GM21619 (cell line): Measurements from ENCODE around the gene SMLR1.
"Not testable (repeated sequence)": the region's sequence is repeated elsewhere in the genome, so short reads cannot be mapped to it uniquely, and the experiment has no call there.

Experiments
- ATAC-seq: cut with Tn5 transposase; IDR thresholded peaks from one replicate; pipeline ENCODE4 v1.9.1; 2021; ENCODE audit not compliant: unreplicated experiment

The SMLR1 gene

GRCh38 chr6:130827247-130828149 is at the start of gene SMLR1:
SMLR1 (plus strand) TSS chr6:130827406; CDS start chr6:130827414, 8 bp downstream.
- ATAC-seq, result no peak

DNA sequence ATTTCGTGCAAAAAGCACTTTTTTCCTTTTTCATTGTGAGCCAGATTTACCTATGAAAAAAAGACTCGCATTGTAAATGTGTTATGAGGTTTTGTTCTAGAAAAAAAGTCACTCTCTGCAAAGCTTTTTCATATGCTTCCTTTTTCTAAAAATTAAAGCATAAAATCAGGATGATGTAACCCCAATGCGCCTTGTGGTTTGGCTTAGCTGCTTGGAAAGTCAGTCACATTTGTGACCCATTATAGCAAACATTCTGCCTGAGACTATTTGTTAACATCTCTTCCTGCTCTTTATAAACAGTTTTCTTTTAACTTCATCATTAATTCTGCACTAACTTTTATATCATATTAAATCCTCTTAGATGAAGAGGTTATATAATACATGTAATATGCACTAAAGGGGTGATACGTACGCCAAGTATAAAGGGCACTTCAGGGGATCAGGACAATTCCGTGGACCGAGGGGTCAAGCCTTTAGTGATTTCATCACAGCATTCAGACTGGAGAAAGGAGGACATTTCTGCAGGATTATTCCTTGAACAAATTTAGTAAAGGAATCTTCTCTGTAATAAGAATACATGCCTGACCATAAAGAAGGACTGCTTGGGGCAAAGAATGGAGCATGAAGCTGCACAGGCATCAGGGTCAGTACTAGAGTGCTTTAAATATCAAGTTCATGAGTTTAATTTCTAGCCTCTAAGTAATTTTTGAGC is 48.1 kb upstream of the SMLR1 start:
- ATAC-seq, result no peak

- ATAC-seq, result no peak
Measured at GRCh38 chr6:130779658-130780033, 47.6 kb upstream of the SMLR1 start.

DNA sequence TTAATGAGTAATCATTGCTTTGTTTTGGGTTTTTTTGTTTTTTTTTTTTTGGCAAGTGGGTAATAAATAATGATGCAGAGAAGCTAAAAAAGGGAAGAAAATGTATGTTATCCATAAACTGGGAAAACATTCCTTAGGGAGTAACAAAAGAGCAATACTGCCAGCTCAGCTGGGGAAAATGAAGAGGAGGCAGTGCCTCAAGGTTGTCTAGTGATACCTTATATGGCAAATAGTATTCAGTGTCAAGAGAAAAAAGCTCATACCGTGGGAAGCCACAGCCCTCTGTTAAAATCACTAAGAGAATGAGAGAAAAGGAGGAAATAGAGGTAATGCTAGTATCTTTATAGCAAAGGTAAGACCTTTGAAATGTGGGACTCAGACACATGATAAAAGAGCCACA is 47.1 kb upstream of the SMLR1 start:
- ATAC-seq, result no peak

DNA sequence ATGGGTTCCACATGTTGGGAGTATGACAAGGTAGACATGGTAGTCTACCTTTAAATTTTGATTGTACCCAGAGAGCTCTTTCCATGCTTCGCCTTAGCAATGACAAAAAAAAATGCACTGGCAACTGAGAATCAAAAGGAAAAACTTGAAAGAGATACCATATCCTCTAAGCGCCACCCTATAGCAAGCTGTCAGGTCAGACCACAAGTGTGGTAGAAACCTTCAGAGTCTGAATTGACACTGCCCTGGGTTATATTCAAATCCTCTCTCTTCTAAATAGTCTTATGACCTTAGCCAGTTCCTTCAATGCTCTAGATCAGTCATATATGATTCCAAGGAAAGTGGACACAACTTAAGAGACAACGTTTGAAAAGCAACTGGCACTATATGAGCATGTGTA is 45.6 kb upstream of the SMLR1 start:
- no peak for ATAC-seq

DNA sequence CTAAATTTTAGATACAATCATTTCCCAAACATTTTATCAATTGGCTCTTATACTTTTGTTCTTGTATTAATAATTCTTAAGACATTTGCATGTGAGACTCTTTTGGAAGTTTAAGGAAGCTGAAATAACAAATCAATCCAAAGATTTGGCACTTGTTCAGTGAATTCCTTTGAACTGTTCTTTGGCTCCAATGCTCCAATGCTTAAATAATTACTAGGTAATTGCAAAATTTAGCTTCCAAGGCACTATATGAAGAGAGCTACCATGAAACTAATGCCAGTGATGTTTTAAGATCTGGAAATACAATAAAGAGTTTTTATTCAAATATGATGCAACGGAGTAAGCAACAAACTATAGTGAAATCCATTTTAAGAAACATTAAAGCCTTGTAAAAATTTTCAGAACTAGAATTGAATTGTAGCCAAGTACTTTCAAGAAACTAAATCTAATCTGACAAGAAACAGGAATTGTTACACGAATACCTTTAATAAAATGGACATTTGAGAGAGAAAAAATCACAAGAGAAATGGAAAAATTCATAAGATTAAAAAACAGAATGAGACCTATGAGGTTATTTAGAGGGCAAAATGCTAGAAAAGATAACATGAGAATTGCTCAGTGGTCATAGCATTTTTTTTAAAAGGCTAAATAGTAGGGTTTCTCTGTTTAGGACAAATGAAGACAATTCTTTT is 43.6 kb upstream of the SMLR1 start:
- ATAC-seq, result no peak

- no peak for ATAC-seq
Measured at GRCh38 chr6:130787726-130788500, 39.3 kb upstream of the SMLR1 start.

GRCh38 chr6:130788954-130789353 is 38.3 kb upstream of the SMLR1 start:
- ATAC-seq, result no peak

- ATAC-seq, result no peak
Measured at GRCh38 chr6:130794010-130794697, 33.1 kb upstream of the SMLR1 start.

GRCh38 chr6:130794738-130795137 is 32.5 kb upstream of the SMLR1 start:
- no peak for ATAC-seq

DNA sequence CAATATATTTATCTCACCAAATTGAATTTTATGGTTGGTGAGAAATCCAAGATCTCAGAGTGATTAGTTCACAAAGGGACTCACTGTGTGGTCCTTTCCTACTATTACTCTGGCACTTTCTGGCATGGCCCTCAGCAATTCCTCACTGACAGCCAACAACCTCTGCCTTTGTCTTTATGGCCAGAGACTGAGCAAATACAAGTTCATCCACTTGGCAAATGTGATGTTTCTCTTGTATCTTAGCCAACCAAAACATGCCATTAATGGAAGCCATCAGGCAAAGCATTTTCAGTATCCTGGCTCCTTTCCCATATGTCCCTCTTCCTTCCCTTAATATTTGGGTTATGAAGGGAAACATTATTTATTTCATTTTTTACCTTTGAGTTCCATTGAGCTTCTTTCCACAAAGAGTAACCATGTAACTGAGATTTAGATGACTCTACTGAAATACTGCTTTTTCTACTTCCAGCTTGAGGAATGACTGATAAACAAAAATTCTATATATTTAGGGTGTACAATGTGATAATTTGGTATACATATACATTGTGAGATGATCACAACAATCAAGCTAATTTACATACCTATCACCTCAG is 30.8 kb upstream of the SMLR1 start:
- ATAC-seq, result no peak

DNA sequence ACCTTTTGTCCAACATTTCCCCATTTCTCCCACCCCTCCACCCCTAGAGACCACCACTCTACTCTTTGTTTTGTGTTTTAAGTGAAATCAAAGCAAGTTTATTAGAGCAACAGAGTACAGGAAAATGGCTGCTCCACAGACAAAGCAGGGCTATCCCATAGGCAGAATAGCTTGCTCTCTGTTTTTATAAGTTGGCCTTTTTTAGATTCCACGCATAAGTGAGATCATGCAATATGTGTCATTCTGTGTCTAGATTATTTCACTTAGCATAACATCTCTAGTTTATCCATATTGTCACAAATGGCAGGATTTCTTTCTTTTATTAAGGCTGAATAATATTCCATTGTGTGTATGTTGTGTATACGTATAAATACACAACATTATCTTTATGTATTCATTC is 30.1 kb upstream of the SMLR1 start:
- no peak for ATAC-seq

DNA sequence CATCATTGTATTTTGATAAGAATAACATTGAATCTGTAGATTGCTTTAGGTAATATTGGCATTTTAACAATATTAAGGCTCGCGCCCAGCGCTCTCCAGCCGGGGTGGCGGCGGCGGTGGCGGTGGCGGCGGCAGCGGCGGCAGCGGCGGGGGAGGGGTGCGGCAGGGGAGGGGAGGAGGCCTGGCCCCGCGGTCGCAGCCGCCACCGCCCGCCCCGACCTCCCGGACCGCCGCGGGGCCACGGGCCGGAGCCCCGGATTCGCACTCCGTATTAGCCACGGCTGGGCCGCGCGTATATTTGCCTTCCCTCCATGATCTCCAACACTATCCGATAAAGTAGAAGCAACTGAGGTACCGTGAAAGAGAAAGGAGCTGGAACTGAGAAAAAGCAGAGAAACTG is 25.8 kb upstream of the SMLR1 start:
- ATAC-seq, result not testable (repeated sequence)

DNA sequence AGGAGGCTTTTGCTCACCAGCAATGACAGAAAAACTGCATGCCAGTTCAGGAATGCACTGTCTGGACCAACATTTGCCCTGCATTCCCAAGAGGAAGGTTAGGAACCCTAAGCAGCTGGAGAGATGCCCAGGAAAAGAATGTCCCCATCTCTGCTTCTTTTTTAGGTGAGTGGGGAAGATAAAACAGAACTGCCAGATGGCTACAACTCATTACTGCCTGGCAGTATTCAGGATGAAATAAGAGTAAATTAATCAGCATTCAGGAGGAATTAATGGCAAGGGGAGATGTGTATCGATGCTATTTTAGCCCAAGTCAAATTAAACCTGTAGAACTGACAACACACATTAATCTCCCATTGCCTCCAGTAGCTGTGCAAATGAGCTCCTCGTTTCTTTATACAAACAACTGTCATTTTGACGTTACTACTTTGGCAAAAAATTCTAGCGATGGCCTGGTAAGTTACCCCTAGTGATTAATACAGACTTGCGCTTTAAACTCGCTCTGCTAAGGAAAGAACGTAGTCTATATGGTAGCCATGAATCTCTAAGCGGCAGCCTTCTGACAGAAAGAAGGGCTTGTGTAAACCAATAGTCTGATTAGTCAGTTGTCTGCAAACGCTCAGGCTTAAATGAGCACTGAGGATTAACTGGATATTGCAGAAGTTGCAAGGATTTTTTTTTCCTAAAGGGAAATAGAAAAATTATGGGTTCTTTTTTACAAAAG is 16.7 kb upstream of the SMLR1 start:
- no peak for ATAC-seq

GRCh38 chr6:130811932-130812331 is 15.3 kb upstream of the SMLR1 start:
- ATAC-seq, result no peak

DNA sequence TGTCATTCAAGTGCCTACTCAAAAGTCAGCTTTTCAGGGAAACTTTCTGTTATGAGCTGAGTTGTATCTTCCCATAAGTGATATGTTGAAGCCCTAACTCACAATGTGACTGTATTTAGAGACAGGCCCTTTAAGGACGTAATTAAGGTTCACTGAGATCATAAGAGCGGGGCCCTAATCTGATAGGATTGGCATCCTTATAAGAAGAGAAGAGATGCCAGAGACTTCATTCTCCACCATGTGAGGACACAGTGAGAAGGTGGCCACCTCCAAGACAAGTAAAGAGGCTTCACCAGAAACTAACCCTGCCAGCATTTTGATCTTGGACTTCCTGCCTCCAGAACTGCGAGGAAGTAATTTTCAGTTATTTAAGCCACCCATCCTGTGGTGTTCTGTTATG is 12.7 kb upstream of the SMLR1 start:
- ATAC-seq, result no peak

GRCh38 chr6:130815200-130816071 is 11.8 kb upstream of the SMLR1 start:
- ATAC-seq, result no peak

- no peak for ATAC-seq
Measured at GRCh38 chr6:130822736-130823135, 4.5 kb upstream of the SMLR1 start.
